AG04449 (cell line): ENCODE measurements around the gene FBXO42.
A peak's percentile ranks its signal among the peaks of the same experiment; 100 is the strongest.

ENCODE experiments used
- CTCF ChIA-PET: fragments of 350-600 bp; formaldehyde crosslinking; extraction: SDS; loops from one replicate; lab custom pipeline; 2021; ENCODE audit warnings: antibody characterized with exemption; lab: Yijun Ruan, JAX
- POLR2A ChIA-PET: fragments of 400-600, 350-600 bp; formaldehyde crosslinking; extraction: SDS; loops from one replicate; lab custom pipeline; 2020; ENCODE audit warnings: antibody characterized with exemption, inconsistent platforms; lab: Yijun Ruan, JAX
- DNase-seq: peaks from one replicate; pipeline ENCODE4 v3.0.0-alpha.2; 2010; ENCODE audit warnings: low read depth, low spot score
- H3K4me3 ChIP-seq: 2 replicates; pipeline ENCODE4 v1.5.1; 2011; ENCODE audit warnings: low read depth, mild to moderate bottlenecking, control low read depth, low read length
- CTCF ChIP-seq: IDR thresholded peaks from one replicate; pipeline ENCODE4 v1.5.1; 2011; ENCODE audit warnings: mild to moderate bottlenecking, moderate library complexity, low read length, control low read depth, inconsistent platforms; ENCODE audit not compliant: insufficient read depth; ENCODE audit errors: missing control alignments

The FBXO42 gene

GRCh38 chr1:16204634-16205333 lies 147.5 kb downstream of the FBXO42 start:
- POLR2A ChIA-PET: no interaction called here
- TF ChIP-seq CTCF: peak; percentile 40
- DNase-seq: no peak
- CTCF ChIA-PET: interaction anchor here (0.7 to 10.2 kb wide), 8 partner anchors 13 to 160 kb away, joined by 3 to 132 read pairs (median 6); partner anchors contain the start of gene FAM131C
- H3K4me3 ChIP-seq: no peak overlapping the region

DNA sequence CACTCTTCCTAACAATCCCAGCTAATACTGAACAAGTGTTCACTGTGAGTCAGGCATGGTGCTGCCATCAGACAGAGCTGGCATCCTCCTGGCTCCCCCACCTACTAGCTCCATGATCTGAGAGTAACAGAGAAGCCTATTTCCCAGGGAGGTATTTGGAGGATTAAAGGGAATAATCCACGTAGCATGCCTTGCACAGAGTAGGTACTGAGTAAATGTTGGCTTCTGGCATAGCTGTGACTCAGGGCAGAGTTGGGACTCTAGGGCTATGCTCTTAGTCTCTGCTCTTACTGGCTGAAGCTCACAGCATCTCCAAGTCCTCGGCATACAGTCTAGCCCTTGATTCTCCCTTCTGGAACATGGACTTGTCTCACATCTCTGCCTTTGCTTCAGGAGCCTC lies 148.1 kb downstream of the FBXO42 start:
- ChIA-PET CTCF (interaction anchor here (1.2 to 10.2 kb wide), 7 partner anchors 13 to 159 kb away, joined by 3 to 132 read pairs (median 8); partner anchors contain the start of gene FAM131C), POLR2A (no interaction called here)
- no peak overlapping the region for H3K4me3 ChIP-seq
- no peak for TF ChIP-seq CTCF
- DNase-seq: no peak

DNA sequence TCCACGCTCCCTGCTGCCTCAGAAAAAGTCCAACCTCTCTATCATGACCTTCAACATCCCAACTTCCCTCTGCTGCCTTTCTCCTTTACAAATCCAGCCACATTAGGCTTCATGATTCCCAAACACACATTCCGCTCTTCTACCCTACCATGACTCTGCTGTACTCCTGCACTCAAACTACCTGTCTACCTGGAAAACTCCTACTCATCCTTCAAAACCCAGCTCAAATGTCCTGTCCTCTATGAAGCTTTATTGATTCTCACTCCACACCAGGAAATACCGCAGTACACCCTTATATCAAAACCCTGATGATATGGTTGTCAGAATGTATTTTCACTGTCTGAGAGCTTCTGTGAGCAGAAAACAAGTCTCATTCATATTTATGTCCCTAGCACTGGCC lies 148.7 kb downstream of the FBXO42 start:
- POLR2A ChIA-PET: no interaction called here

DNA sequence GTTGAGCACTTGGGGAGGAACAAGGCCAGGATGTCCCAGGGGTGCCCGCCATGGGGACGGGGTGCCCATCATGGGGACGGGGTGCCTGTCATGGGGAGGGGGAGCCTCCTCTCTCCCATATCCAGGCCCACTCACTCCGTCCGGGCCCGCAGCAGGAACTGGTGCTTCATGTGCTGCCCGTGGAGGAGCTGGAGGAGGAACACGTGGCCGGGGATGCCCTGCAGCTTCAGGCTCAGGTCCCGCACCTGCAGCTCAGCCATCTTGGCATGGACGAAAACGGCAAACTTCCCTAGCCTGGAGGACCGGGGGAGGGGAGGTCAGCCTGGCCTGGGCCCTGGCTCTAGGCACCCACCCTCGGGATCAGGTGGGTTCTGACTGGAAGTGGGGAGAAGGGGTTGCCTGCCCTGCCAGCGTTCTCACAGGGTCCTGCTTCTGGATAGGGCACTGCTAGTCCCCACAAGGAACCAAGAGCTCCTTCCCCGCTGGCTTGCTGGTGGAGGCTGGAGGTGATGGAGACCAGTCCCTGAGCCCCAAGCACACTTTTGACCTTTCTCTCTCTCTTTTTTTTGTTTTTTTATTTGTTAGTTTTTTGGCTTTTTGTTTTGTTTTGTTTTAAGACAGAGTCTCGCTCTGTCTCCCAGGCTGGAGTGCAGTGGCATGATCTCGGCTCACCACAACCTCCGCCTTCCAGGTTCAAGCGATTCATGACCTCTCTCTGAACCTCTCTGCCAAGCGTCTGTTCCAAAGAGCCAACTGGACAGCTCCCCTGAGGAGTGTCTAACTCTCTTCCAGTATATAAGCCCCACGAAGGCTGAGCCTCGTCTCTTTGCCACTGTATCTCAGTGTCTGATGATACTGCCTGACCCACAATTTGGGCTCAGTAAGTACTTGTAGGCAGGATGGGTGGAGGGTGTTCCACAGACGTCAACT lies 149.7 kb downstream of the FBXO42 start:
- POLR2A ChIA-PET: no interaction called here
- CTCF ChIA-PET: interaction anchor here (2.2 to 10.2 kb wide), 5 partner anchors 13 to 160 kb away, joined by 7 to 132 read pairs (median 18); partner anchors contain the start of gene FAM131C
- no peak for DNase-seq
- no peak for TF ChIP-seq CTCF
- H3K4me3 ChIP-seq: no peak overlapping the region

More for the DNA sequence above, 148.7 kb downstream of the FBXO42 start:
- DNase-seq: no peak
- CTCF ChIA-PET: interaction anchor here (2.2 to 10.2 kb wide), 5 partner anchors 14 to 159 kb away, joined by 7 to 132 read pairs (median 18); partner anchors contain the start of gene FAM131C
- no peak for TF ChIP-seq CTCF
- no peak overlapping the region for H3K4me3 ChIP-seq

GRCh38 chr1:16199700-16200099 lies 152.6 kb downstream of the FBXO42 start:
- ChIA-PET POLR2A (no interaction called here), CTCF (interaction anchor here (0.6 to 10.2 kb wide), 6 partner anchors 10 to 221 kb away, joined by 3 to 132 read pairs (median 8); no protein-coding TSS in a partner anchor)
- DNase-seq: no peak
- TF ChIP-seq CTCF: no peak
- no peak overlapping the region for H3K4me3 ChIP-seq
